Measurements from ENCODE around the gene CWC25. TPM values are rescaled to one million over a fixed set of nuclear protein-coding genes. Genes with fewer than 3 reads are reported as not detected.

The CWC25 gene
- total RNA-seq, 1 experiment from 2014 or later: 17.3 TPM

DNA sequence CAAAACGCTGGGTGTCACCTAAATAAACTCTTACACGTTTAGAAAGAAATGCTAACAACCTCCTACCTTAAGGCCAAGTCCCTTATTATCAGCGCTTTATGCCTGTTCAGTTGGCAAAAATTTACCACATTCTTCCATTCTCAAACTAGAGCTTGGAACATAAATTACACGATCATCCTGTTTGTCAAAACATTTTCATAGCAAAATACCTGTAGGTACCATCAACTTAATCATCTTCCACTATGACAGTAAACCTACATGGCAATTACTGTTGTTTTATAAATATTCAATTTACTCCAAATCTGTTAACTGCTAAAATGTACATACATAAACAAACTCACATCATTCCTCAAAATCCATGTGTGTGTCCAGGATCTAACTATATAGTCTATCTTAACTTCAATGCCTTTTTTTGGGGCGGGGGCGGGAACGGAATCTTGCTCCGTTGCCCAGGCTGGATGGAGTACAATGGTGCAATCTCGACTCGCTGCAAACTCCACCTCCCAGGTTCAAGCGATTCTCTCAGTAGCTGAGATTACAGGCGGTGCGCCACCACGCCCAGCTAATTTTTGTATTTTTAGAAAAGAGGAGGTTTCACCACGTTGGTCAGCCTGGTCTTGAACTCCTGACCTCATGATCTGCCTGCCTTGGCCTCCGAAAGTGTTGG is 24.0 kb upstream of the CWC25 start (continued):
- TF ChIP-seq IRF2 (CRISPR knock-in tag; IDR thresholded peaks at IDR 0.05; ENCODE audit: borderline replicate concordance, low read depth) (no peak), GRHL2 (CRISPR knock-in tag; IDR thresholded peaks at IDR 0.05; ENCODE audit: insufficient replicate concordance, severe bottlenecking) (no peak), PRRX2 (CRISPR knock-in tag; IDR thresholded peaks at IDR 0.05) (no peak)

DNA sequence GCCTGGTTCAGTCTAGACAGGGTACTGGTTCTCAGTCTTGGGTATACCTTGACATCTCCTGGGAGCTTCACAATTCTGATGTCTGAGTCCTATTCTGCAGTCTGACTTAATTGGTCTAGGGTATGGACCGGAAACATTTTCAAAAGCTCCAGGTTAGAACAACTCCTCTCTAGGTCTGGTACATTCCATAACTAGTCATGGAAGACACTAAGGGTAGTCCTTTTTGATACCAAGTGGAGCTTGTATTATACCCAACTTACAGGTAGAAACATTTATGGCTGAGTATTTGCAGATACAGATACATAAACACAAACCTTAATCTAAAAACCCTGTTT is 23.4 kb upstream of the CWC25 start:
- CTCF ChIA-PET: no interaction called here
- H3K9me3 Mint-ChIP-seq: no peaks in the 10 kb centered on the region
- 0 out of 2 replicates have a peak, but pooled peaks have one; percentile 14 for TF ChIP-seq ZNF671 (CRISPR knock-in tag; IDR thresholded peaks at IDR 0.05)
- TF ChIP-seq, protein P1, sequence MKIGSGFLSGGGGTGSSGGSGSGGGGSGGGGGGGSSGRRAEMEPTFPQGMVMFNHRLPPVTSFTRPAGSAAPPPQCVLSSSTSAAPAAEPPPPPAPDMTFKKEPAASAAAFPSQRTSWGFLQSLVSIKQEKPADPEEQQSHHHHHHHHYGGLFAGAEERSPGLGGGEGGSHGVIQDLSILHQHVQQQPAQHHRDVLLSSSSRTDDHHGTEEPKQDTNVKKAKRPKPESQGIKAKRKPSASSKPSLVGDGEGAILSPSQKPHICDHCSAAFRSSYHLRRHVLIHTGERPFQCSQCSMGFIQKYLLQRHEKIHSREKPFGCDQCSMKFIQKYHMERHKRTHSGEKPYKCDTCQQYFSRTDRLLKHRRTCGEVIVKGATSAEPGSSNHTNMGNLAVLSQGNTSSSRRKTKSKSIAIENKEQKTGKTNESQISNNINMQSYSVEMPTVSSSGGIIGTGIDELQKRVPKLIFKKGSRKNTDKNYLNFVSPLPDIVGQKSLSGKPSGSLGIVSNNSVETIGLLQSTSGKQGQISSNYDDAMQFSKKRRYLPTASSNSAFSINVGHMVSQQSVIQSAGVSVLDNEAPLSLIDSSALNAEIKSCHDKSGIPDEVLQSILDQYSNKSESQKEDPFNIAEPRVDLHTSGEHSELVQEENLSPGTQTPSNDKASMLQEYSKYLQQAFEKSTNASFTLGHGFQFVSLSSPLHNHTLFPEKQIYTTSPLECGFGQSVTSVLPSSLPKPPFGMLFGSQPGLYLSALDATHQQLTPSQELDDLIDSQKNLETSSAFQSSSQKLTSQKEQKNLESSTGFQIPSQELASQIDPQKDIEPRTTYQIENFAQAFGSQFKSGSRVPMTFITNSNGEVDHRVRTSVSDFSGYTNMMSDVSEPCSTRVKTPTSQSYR (CRISPR knock-in tag; IDR thresholded peaks at IDR 0.05): no peak
- TF ChIP-seq EMX1 (CRISPR knock-in tag; IDR thresholded peaks at IDR 0.05): peak; percentile 69; the same call in 1 of the 2 replicates
- H3K4me1 Mint-ChIP-seq: peaks cover 30% of the 10 kb centered on the region
- POLR2A ChIA-PET: interaction anchor here (0.5 to 1.1 kb wide), 2 partner anchors 23 to 123 kb away, joined by 3 read pairs; partner anchors contain the start of gene CWC25
- H3K27ac Mint-ChIP-seq: no peak overlapping the region
- peaks cover 60% of the 10 kb centered on the region for H3K36me3 Mint-ChIP-seq
- DNase-seq (ENCODE audit: low spot score) (no peak), ATAC-seq (no peak)
- no peaks in the 10 kb centered on the region; the same call in 1 of the 2 replicates for H3K27me3 Mint-ChIP-seq (ENCODE audit: low read depth)
- H3K4me3 Mint-ChIP-seq: no peak overlapping the region

DNA sequence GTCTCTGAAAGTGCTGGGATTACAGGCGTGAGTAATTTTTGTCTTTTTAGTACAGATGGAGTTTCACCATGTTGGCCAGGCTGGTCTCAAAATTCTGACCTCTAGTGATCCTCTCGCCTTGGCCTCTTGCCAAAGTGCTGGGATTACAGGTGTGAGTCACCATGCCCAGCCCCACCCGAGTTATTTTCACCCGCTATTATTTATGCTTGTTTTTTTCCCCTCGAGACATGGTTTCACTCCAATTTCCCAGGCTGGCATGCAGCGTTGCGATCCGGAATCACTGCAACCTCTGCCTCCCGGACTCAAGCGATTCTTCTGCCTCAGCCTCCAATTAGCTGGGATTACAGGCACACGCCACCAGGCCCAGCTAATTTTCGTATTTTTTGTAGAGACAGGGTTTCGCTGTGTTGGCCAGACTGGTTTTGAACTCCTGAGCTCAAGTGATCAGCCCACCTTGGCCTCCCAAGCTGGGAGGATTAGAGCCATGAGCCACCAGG is 19.2 kb upstream of the CWC25 start:
- no peak for ATAC-seq
- Mint-ChIP-seq H3K27me3 (ENCODE audit: low read depth) (no peaks in the 10 kb centered on the region), H3K9me3 (no peaks in the 10 kb centered on the region)

DNA sequence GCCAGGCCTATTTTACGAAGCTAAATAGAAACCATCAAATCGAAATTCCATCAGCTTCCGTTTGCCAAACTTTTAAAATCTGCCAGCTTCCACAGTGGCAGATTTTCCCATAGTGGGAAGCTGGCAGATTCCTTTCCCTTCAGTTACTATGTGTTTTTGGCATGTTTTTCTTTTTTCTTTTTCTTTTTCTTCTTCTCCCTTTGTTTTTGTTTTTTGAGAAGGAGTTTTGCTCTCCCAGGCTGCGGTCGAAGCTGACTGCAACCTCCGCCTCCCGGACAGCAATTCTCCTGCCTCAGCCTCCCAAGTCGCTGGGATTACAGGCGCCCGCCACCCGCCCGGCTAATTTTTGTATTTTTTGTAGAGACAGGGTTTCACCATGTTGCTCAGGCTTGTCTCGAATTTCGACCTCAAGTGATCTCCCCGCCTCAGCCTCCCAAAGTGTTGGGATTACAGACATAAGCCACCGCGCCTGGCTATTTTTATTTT is 684 bp upstream of the CWC25 start:
- peaks cover 14% of the 10 kb centered on the region for H3K4me1 Mint-ChIP-seq
- peaks cover 9% of the 10 kb centered on the region; the same call in 1 of the 2 replicates for H3K27me3 Mint-ChIP-seq (ENCODE audit: low read depth)
- ChIA-PET CTCF (interaction anchor here (0.9 kb wide), 1 partner anchor 349 kb away, joined by 4 read pairs; no protein-coding TSS in a partner anchor), POLR2A (interaction anchor here (1.4 to 1.8 kb wide), 4 partner anchors 21 to 44 kb away, joined by 3 to 10 read pairs (median 4); partner anchors contain the start of genes LASP1 and RPL23)
- no peak for TF ChIP-seq ZNF121 (CRISPR knock-in tag; IDR thresholded peaks at IDR 0.05)
- H3K36me3 Mint-ChIP-seq: peaks cover 3% of the 10 kb centered on the region
- H3K4me3 Mint-ChIP-seq: peak overlapping the region; percentile 97
- H3K9me3 Mint-ChIP-seq: no peaks in the 10 kb centered on the region
- peak overlapping the region; percentile 99 for H3K27ac Mint-ChIP-seq
- no peak for DNase-seq (ENCODE audit: low spot score)
- no peak for ATAC-seq

More for the DNA sequence above, 19.2 kb upstream of the CWC25 start:
- H3K4me1 Mint-ChIP-seq: peaks cover 6% of the 10 kb centered on the region; the same call in 1 of the 2 replicates
- no peak for DNase-seq (ENCODE audit: low spot score)
- TF ChIP-seq CBFB (CRISPR knock-in tag; IDR thresholded peaks at IDR 0.05; ENCODE audit: low read depth): no peak
- TF ChIP-seq, protein P1 (CRISPR knock-in tag; IDR thresholded peaks at IDR 0.05): no peak
- no peak for TF ChIP-seq ZNF121 (CRISPR knock-in tag; IDR thresholded peaks at IDR 0.05)
- TF ChIP-seq, protein P2, sequence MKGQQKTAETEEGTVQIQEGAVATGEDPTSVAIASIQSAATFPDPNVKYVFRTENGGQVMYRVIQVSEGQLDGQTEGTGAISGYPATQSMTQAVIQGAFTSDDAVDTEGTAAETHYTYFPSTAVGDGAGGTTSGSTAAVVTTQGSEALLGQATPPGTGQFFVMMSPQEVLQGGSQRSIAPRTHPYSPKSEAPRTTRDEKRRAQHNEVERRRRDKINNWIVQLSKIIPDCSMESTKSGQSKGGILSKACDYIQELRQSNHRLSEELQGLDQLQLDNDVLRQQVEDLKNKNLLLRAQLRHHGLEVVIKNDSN (CRISPR knock-in tag; IDR thresholded peaks at IDR 0.05): no peak
- no peak for TF ChIP-seq ZNF219 (CRISPR knock-in tag; IDR thresholded peaks at IDR 0.05; ENCODE audit: borderline replicate concordance)
- no peak overlapping the region for H3K4me3 Mint-ChIP-seq
- CTCF ChIA-PET: interaction anchor here (0.6 to 1.3 kb wide), 7 partner anchors 9 to 139 kb away, joined by 3 to 4 read pairs (median 3); partner anchors contain the start of gene RPL23
- peaks cover 20% of the 10 kb centered on the region for H3K36me3 Mint-ChIP-seq
- peak overlapping the region; percentile 12; the same call in 1 of the 2 replicates for H3K27ac Mint-ChIP-seq
- POLR2A ChIA-PET: interaction anchor here (0.6 to 1.9 kb wide), 4 partner anchors 10 to 370 kb away, joined by 4 to 9 read pairs (median 4); partner anchors contain the start of genes LASP1 and RPL23

All from WTC11 (cell line).